ENCODE measurements around the gene CIDEA.

CIDEA gene

DNA sequence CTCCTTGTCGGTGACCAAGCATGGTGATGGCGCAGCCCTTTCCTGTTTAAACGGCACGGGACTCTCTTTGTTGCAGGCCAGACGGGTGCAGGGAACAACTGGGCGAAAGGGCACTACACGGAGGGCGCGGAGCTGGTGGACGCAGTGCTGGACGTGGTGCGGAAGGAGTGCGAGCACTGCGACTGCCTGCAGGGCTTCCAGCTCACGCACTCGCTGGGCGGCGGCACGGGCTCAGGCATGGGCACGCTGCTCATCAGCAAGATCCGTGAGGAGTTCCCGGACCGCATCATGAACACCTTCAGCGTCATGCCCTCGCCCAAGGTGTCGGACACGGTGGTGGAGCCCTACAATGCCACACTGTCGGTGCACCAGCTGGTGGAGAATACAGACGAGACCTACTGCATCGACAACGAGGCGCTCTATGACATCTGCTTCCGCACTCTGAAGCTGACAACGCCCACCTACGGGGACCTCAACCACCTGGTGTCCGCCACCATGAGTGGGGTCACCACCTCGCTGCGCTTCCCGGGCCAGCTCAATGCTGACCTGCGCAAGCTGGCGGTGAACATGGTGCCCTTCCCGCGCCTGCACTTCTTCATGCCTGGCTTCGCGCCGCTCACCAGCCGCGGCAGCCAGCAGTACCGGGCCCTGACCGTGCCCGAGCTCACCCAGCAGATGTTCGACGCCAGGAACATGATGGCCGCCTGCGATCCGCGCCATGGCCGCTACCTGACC lies 71.0 kb downstream of the CIDEA start:
- no peak for DNase-seq

DNA sequence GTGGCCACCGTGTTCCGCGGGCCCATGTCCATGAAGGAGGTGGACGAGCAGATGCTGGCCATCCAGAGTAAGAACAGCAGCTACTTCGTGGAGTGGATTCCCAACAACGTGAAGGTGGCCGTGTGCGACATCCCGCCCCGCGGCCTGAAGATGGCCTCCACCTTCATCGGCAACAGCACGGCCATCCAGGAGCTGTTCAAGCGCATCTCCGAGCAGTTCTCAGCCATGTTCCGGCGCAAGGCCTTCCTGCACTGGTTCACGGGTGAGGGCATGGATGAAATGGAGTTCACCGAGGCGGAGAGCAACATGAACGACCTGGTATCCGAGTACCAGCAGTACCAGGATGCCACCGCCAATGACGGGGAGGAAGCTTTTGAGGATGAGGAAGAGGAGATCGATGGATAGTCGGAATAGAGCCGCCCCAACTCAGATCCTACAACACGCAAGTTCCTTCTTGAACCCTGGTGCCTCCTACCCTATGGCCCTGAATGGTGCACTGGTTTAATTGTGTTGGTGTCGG lies 71.6 kb downstream of the CIDEA start:
- DNase-seq, result no peak

DNA sequence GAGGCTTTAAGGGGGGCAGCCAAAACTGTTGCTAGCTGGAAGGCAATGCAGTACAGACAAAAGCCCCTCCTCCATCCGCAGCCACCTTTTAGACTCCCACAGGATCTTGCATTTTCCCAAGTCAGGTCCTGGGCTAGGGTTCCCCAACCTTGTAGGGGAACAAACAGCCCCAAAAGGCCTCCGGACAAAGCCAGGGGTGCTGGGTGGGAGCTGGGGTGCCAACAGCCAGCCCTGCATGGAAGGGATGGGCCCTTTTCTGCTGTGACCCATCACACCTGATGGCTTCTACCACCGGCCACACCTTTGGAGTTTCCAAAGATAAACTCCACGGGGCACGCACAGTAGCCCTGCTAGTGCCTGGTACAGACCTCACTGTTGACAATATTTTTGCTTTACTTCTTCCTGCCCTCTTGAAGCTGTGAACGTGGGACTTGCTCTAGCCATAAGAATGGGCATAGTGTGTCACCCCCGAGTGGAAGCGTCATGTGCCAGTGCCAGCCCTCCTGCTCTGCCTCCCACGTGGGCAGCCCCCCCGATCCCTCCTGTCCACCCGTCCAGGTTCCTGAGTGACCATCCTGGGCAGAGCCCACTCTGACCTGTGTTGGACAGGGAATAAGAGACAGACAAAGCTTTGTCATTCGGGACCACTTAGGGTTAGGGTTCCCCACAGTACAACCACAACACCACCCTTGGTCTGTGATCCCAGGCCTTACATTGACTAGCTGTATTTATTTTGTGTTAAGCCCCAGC lies 72.7 kb downstream of the CIDEA start:
- no peak for DNase-seq
